RCC 7860 (cell line): Measurements from ENCODE around the gene C4BPA.

Source experiments
- DNase-seq: peaks from one replicate; pipeline ENCODE4 v3.0.0-alpha.2; 2015; ENCODE audit warnings: low spot score
- FAIRE-seq: peaks from 2 replicates; lab custom pipeline; 2012; peaks lifted over from hg19 to GRCh38; lab: Jason Lieb, UNC

The C4BPA gene

DNA sequence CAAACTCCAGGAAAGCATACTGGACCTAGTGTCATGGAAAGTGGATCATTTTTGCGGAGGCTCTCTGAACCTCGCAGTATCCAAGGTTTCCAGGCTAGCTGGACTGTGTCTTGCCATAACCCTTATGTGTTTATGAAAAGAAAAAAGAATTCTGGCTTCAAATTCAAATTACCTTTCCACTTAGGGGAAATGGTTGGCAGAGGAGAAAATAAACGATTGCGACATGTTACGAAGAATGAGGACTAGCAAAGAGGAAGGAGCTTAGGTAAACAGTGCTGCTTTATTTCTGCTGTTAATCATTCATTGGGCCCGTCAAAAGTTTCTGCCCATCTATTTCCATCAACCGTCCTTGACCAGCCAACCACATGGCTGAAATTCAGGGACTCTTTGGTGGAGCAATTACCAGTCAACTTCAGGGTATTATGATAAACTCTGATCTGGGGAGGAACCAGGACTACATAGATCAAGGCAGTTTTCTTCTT lies at the start of gene C4BPA:
TSS of gene C4BPA (plus strand) at position 342 of the 482 bp plus-strand sequence. CDS start 8,793 bp downstream, outside the sequence.
- FAIRE-seq: no peak
- DNase-seq: no peak

- DNase-seq: no peak
Measured at GRCh38 chr1:207054491-207054890, 49.5 kb upstream of the C4BPA start.

GRCh38 chr1:207055386-207056001 lies 48.5 kb upstream of the C4BPA start:
- DNase-seq (no peak), FAIRE-seq (no peak)

More at GRCh38 chr1:207054491-207054890, 49.5 kb upstream of the C4BPA start:
- FAIRE-seq: no peak

DNA sequence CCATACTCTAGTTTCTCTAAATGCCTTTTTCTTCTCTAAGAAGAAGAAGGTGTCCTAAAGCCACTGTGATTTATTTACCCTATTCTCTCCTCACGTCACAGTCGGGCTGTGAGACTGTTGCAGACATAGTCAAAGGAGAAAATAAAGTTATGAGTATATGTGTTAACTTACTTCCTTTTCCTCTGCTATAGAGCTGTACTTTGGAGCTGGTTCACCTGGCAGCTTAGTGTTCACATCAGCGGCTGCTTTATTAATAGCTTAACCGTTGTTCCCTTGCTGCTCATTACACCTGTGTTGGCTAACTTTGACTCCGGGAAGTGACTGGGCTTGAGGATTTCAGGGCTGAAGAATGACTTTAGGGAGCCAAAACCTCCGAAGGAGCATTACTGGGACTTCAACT lies 47.4 kb upstream of the C4BPA start:
- DNase-seq (no peak), FAIRE-seq (no peak)

- DNase-seq (no peak), FAIRE-seq (no peak)
Measured at GRCh38 chr1:207058252-207058651, 45.8 kb upstream of the C4BPA start.

- no peak for FAIRE-seq
- DNase-seq: no peak
Measured at GRCh38 chr1:207058878-207059867, 44.9 kb upstream of the C4BPA start.

- FAIRE-seq (no peak), DNase-seq (no peak)
Measured at GRCh38 chr1:207059881-207060280, 44.2 kb upstream of the C4BPA start.

DNA sequence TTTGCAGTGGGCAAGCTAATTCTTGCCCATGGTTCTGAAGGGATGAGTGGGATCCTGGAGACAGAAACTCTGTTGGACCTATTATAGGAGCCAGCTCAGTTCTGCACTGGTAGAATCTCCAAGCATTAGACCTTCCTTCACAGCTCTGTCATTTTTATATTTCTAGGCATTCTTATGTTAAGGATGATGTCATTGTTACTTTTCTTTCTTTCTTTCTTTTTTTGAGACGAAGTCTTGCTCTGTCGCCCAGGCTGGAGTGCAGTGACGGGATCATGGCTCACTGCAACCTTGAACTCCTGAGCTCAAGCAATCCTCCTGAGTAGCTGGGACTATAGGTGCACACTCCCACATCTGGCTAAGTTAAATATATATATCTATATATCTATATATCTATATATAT lies 43.4 kb upstream of the C4BPA start:
- no peak for DNase-seq
- FAIRE-seq: no peak

- DNase-seq (no peak), FAIRE-seq (no peak)
Measured at GRCh38 chr1:207062058-207062457, 42.0 kb upstream of the C4BPA start.

DNA sequence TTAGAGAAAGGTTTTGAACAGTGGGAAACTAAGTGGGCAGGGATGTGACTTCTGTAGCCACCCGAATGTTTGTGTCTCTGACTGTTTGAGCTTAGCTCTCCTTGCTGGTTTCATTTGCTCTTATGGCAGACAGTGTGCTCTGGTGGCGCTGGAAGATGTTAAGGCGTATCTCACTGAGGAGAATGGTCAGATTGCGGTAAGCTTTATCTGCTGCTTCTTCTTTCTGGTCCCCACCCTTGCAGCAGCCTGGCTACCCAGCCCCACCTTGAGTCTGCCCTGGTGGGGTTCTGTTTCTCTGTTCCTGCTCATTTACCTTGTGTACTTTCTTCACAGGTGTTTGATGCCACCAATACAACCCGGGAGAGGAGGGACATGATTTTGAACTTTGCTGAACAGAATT lies 41.0 kb upstream of the C4BPA start:
- no peak for DNase-seq
- FAIRE-seq: no peak

DNA sequence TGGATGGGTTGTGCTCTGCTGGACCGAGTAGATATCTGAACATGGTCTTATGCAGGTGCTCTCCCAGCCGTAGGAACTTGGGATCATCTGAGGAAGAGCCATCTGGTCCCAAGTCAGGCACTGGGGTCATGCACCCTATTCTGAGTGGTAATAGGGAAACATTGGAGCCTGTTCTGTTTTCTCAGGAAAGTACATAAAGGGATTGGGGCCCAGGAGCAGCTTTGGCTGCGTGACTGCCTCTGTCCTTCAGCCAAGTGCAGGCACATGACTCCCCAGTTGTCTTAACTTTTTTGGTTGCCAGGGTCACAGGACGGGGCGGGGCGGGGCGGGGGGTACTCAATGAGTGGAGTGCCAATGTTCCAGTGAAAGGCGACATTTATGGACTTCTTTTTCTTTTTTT lies 39.5 kb upstream of the C4BPA start:
- DNase-seq (no peak), FAIRE-seq (no peak)

GRCh38 chr1:207067185-207067584 lies 36.8 kb upstream of the C4BPA start:
- FAIRE-seq (no peak), DNase-seq (no peak)

- no peak for FAIRE-seq
- DNase-seq: peak; percentile 8
Measured at GRCh38 chr1:207067665-207068064, 36.4 kb upstream of the C4BPA start.

GRCh38 chr1:207069061-207069460 lies 35.0 kb upstream of the C4BPA start:
- no peak for FAIRE-seq
- DNase-seq: no peak

DNA sequence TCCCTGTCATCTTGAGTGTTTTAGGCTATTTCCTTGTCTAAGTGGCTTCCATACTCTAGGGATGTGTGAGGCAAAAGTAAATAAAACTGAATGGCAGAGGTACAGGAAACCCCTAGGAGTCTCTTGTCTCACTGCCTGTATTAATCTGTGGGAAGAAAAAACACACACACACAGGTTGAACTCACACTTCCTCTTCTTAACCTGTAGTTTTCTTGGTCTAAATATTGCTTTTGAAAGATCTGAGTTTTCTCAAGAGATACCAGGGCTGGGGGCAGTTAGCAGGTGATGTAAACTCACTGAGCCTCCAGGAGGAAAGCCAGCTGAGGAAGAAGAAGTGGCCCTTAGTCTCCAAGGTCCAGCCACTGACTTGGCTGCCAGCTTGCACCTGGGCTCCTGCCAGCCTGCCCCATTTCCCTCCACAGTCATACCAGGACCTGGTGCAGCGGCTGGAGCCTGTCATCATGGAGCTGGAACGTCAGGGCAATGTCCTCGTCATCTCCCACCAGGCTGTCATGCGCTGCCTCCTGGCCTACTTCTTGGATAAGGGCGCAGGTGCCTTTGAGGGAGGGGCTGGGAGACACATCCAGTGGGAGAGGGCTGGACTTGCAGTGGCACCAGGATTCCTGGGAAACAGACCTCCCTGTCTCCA lies 34.1 kb upstream of the C4BPA start:
- FAIRE-seq (no peak), DNase-seq (no peak)

GRCh38 chr1:207070811-207071210 lies 33.2 kb upstream of the C4BPA start:
- FAIRE-seq (no peak), DNase-seq (no peak)

DNA sequence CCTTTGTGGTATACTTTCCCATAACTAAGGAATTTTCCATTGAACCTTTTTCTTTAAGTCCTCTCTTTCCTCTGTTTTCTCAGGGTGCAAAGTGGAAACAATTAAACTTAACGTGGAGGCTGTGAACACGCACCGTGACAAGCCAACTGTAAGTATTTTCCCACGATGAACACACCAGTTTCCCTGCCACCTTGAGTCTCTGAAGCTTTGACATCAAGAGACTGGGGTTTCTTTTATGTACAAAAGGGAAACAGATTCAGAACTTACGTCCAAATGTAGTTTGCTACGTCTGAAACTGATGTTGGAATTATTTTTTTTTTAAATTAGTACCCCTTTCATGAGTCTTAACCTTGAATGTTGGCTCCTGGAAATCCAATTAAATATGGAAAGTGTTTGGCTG lies 32.6 kb upstream of the C4BPA start:
- FAIRE-seq (no peak), DNase-seq (no peak)

- DNase-seq (no peak), FAIRE-seq (no peak)
Measured at GRCh38 chr1:207072233-207072632, 31.8 kb upstream of the C4BPA start.

GRCh38 chr1:207073906-207074820 lies 29.9 kb upstream of the C4BPA start:
- DNase-seq: no peak
- no peak for FAIRE-seq

GRCh38 chr1:207076181-207076955 lies 27.7 kb upstream of the C4BPA start:
- DNase-seq (no peak), FAIRE-seq (no peak)
